ENCODE measurements around the gene EPB41L2.

DNA sequence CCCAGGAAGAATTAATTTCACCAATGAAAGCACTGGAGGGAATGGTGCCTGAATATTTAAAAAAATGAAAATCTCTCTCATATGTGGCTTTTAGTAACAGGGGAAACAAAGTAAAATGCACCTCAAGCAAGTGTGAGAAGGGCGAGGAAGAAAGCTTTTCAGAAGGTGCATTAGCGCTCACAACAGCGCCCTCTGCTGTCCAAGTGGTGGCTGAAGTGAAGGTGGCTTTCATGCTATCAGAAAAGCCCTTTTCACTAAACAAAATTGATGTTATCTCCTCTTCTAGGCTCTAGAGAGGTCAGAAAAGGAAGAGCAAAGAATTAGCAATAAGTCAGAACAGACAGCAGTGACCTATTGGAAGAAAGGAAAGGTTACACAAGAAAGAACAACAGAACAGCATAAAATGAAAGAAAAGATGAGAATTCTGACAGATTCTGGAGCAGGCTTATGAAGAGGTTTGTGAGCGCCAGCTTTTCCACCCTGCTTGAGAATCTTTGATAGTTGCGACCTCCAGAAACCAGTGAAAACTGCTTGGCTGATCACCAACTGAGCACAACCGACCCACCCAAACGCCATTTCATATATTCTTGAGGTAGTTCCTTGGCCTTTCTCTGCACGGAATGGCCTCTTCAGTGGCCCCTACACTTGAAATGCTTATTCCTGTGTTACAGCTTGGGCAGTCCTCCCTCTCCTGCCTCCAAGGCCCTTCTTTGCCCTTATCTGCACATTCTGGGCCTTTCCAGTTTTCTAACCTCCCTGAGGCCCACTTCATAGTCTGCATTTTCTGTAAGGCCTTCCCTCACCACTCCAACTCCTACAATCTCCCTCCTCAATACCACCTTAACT, 190.6 kb downstream of the EPB41L2 start:
- TF ChIP-seq, protein P1, sequence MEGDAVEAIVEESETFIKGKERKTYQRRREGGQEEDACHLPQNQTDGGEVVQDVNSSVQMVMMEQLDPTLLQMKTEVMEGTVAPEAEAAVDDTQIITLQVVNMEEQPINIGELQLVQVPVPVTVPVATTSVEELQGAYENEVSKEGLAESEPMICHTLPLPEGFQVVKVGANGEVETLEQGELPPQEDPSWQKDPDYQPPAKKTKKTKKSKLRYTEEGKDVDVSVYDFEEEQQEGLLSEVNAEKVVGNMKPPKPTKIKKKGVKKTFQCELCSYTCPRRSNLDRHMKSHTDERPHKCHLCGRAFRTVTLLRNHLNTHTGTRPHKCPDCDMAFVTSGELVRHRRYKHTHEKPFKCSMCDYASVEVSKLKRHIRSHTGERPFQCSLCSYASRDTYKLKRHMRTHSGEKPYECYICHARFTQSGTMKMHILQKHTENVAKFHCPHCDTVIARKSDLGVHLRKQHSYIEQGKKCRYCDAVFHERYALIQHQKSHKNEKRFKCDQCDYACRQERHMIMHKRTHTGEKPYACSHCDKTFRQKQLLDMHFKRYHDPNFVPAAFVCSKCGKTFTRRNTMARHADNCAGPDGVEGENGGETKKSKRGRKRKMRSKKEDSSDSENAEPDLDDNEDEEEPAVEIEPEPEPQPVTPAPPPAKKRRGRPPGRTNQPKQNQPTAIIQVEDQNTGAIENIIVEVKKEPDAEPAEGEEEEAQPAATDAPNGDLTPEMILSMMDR (IDR thresholded peaks at IDR 0.05), result peak; percentile 72 to 93 (median 92)
- no peak for TF ChIP-seq POLR2A (IDR thresholded peaks at IDR 0.05)
